ENCODE measurements around the gene KAT6B.

Gene KAT6B

DNA sequence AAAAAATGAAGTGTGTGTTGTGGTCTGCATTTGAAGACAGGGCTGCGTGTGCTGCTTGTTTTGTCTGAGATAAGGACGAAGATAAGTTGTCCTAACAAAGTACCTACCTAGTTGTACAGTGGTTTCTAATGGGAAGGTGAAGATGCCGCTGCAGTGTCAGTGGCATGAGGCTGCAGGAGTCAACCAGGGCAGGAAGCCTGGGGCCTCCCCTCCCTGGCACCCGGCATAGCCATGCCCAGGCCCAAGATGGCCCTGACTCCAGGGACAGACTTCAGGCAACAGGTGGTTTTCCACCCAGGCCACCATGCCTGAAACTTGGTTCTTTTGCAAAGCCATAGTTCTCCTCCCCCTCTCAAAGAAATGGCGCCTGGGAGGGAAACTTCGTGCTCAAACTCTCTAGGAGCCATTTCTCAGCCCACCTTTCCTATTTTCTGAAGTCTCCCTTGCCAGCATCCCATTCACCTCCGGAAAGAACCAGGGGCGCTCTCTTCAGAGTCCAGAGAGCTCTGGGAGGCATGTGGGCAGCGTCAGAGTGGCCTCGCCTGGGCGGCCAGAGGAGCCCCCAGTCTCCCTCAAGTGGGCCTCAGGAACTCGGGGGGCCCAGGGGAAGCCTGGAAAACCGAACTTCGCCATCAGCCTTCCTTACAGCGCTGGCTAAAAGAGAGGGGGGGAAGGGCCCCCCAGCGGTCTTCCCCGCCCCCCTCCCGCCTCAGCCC is 2.1 kb upstream of the KAT6B start:
- peak; percentile 26 for DNase-seq

DNA sequence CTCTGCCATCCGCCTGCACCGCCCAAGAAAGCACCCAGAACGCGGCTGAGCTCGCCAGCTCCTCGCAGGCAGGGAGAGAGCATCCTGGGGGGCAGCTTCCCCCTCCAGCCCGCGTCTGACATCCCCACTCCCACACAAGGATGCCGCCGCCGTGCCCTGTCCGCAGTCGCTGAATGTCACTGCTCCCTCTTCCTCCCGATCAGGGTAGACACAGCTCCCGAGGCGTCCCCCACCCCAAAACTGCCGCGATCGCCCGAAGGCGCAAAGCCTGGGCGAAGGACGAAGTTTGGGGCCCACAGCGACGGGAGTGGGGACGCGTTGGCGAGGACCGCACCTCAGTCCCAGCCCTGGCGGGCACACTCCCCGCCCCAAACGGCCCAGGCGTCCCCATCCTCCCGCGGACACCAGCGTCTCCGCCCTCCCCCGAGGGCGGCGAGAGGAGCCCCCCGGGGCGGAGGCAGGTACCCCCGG is 1.5 kb upstream of the KAT6B start:
- peak; percentile 30 for DNase-seq

- peak; percentile 46 for DNase-seq
Measured at GRCh38 chr10:74825371-74826141, 844 bp upstream of the KAT6B start.

- DNase-seq: no peak
Measured at GRCh38 chr10:74827045-74827441, 643 bp downstream of the KAT6B start.

- DNase-seq: no peak
Measured at GRCh38 chr10:74827694-74828093, 1.3 kb downstream of the KAT6B start.

DNA sequence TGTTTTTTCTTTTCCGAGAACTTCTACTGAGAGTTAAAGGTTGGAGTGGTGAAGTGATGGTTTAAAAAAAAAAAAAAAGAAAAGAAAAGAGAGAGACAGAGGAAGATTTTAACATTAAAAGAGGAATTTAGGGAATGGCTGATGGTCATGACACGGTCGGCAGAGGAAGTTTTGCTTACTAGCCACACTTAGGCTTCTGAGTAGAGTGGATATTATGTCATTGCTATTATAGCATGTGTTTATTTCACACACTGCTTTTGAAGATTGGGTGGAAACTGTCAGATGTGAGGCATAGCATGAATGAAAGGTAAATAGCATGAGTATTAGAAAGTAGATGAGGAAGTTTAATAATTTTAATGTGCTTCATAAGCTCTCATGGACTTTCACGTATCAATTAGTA is 2.5 kb downstream of the KAT6B start:
- DNase-seq: no peak

- DNase-seq: no peak
Measured at GRCh38 chr10:74831518-74832120, 5.2 kb downstream of the KAT6B start.

GRCh38 chr10:74835963-74836362 is 9.6 kb downstream of the KAT6B start:
- no peak for DNase-seq

- DNase-seq: no peak
Measured at GRCh38 chr10:74836877-74837276, 10.5 kb downstream of the KAT6B start.

DNA sequence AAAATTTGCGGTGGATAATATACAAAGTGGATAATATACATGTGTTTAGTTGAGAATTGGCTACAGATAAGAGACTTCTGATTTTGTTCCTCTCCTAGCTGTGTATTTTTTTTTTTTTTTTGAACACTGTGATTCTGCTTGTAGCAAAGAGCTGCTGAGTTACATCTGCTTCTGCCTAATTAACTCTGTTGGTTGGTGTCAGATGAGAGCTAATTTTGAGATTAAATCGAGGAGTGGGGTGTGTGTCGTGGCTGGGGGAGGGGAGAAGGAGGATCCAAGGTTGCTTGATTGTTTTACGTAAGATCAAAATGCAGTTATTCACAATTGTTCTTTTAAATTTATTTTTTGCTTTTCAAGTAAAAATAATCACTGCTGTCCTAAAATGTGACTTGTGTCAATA is 11.3 kb downstream of the KAT6B start:
- no peak for DNase-seq

DNA sequence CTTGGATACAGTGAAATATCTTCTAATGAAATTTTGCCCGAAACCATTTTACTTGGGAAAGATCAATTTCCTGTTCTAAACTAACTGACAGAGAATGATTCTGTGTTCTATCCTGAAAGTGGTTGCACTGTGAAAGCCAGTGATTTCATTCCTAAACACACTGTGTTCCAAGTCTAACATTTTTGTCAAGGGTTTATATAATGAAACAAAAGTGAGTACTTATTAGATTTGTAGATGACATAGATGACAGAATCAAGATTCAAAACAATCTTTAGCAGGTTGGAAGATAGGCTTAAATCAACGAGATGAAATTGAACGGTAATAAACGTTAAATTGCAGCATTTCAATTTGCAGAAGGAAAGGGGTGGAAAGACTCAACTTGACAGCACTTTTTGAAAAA is 13.3 kb downstream of the KAT6B start:
- DNase-seq: no peak

DNA sequence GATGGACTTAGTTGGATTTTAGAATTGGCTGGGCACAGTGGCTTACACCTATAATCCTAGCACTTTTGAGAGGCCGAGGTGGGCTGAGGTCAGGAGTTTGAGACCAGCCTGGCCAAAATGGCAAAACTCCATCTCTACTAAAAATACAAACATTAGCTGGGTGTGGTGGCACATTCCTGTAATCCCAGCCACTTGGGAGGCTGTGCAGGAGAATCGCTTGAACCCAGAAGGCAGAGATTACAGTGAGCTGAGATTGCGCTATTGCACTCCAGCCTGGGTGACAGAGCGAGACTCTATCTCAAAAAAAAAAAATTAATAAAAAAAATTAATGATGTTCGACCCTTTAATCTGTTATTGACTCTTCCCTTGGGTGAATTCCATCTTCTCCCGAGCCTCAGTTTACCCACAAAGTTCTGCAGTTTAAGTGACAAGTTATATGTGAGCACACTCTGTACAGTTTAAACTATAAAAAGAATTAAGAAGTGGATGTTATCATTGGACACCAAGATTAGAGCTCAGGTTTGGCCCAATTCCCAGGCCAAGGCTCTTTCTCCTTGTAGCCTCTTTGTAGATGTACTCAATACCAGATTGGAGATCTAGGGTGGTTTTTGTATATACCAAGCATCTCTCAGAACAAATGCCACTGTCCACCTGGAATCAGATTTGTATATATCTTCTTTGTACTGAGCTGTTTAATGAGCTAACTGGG is 15.0 kb downstream of the KAT6B start:
- no peak for DNase-seq

DNA sequence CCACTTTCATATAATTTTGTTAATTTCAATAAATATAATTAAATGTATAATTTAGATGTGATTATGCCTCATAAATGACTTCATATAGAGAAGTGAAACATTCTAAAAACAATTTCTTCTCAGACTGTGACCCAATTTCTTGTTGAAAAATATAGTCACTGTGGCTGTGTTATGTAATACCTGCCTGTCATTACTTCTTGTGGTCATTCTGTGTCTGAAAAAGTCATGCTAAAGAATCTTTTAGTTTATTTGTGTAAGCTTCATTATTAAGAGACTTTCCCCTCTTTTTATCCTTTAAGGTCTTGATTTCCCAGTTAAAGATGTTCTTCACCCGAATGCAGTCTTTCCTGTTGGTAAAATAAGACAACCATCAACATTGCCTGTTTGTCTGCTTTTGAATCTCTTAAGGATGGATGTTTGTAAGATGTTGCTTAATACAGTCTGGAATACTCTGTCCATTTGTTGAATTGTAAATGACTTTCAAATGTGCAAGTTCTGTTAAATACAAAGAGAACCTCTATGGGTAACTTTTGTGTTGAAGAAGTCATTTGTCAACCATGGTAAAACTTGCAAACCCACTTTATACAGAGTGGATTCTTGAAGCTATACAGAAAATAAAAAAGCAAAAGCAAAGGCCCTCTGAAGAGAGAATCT is 16.0 kb downstream of the KAT6B start:
- DNase-seq: no peak

- DNase-seq: no peak
Measured at GRCh38 chr10:74846958-74847357, 20.6 kb downstream of the KAT6B start.

- no peak for DNase-seq
Measured at GRCh38 chr10:74851831-74852230, 25.4 kb downstream of the KAT6B start.

DNA sequence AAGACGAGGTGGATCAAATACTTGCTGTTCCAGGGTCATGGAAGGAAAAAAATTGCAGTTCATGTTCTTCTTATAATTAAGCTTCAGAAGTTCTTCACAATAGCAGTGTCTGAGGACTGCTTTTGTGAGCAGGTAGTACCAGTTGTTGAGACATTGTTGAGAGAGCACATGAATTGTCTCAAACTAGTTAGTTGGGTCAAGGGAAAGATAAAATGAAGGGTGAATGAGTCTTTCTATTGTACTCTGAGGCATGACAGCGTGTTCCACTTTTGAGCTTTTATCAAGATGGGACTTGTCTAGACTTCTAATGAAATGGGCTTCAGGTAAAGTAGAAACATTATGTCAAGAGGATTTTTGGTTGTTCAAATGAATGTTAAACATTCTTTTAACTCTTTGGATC is 26.0 kb downstream of the KAT6B start:
- DNase-seq: no peak

- DNase-seq: no peak
Measured at GRCh38 chr10:74854610-74855009, 28.2 kb downstream of the KAT6B start.

DNA sequence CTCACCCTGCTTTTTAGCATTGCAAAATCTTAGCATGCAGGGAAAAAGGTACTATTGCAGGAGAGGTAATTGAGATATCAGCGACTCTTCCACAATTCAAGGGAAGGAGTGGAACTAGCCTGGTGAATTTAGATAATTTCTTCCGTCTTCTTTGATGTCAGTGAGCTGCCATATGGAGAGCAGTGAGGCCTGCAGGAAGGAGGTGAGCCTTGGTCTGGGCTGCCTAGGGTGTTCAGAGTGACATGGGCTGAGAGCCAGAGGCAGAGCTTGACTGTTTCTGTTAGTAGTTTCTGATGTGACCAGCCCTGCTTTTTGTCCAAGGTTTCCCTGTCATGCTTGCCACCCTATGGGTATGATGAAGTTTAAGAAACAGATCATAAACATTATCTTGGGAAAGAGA is 28.6 kb downstream of the KAT6B start:
- DNase-seq: no peak

DNA sequence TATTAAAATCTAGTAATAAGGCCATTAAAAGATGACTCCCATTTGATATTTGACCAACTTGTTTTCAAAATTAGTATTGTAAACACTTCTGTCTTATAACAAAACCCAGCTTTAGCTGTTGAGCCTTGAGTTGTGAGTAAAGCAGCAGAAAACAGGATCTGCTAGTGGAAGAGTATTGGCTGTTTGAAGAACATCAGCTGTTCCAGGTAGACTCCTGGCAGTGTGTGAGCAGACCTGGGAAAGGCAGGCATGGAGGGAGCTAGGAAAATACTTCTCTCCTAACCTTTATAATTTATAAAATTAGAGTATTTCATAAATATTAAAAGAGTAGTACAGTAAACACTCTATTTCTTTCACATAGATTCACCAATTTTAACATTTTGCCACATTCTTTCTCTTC is 29.0 kb downstream of the KAT6B start:
- no peak for DNase-seq

DNA sequence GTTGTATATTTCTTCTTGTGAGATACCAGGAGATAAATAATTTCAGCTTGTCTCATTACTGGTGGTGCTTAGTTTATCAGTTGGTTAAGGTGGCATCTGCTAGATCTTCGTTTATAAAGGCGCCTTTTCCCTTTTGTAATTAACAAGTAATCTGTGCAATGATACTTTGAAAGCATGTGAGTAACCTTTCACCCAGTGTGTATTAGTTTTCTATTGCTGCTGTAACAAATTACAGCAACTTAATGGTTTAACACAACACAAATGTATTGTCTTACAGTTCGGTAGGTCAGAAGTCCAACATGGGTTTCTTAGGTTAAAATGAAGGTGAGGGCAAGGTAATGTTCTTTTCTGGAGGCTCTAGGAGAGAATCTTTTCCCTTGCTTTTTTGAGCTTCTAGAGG is 30.5 kb downstream of the KAT6B start:
- no peak for DNase-seq

GRCh38 chr10:74857586-74857985 is 31.2 kb downstream of the KAT6B start:
- no peak for DNase-seq

DNA sequence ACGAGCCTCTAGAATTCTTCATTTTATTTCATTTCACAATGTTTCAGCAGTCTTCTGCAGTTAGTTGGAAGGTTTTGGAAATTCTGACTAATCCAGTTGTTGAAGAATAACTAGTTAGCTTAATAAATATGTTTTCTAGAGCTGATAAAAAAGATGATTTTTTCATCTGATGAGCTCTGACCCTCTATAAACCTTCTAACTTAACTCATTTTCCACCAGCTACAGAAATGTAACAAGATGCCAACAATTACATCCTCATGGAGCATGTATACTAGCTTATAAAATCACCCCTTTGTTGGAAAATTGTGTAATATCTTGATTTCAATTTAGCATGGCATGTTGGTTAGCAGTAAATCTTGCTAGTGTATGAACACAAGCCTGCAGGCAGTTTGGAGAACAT is 33.1 kb downstream of the KAT6B start:
- no peak for DNase-seq

DNA sequence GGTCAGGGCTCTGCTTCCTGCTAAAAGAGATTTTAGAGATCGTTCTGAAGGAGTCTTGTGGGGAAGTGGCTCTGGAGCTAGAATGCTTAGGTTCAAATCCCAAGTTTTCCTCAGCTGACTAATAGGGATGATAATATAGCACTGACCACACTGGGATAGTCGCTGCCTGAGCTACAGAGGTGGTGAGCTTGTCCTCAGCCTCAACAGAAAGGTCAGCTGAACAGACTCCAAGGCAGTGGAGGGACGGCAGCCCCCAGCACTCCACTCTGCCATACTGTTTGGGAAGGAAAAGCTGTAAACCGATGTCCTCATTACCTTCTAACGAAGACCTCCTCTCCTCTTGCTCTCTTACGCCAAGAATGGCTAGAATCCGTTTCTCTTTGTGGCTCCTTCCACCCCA is 36.2 kb downstream of the KAT6B start:
- DNase-seq: no peak

All from activated CD4-positive, alpha-beta T cell treated with anti-CD3 and anti-CD28 coated beads, Interleukin-2, amount 50 U/mL, for 16 hours (primary cell).